ENCODE measurements around the gene NXN.
A peak's percentile ranks its signal among the peaks of the same experiment; 100 is the strongest.
"Not testable (repeated sequence)": the region's sequence is repeated elsewhere in the genome, so short reads cannot be mapped to it uniquely, and the experiment has no call there.

Gene NXN

DNA sequence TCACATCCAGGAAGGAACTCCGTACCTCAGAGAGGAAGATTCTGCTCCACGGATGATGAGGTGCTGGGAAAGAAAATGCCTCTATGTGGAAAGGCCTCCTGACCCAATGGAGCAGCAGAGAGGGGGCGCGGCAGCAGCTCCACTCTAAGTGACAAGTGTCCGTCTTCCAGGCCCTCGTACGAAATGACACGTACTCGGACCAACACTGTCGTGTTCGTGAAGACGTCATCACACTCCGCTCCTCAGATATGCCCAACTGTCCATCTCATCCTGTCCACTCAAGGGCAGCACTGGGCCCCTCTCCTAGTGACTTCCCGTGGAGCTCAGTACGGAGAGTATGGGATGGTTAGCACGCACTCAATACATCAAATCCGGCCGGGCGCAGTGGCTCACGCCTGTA, 165.2 kb downstream of the NXN start:
- no peak for DNase-seq

DNA sequence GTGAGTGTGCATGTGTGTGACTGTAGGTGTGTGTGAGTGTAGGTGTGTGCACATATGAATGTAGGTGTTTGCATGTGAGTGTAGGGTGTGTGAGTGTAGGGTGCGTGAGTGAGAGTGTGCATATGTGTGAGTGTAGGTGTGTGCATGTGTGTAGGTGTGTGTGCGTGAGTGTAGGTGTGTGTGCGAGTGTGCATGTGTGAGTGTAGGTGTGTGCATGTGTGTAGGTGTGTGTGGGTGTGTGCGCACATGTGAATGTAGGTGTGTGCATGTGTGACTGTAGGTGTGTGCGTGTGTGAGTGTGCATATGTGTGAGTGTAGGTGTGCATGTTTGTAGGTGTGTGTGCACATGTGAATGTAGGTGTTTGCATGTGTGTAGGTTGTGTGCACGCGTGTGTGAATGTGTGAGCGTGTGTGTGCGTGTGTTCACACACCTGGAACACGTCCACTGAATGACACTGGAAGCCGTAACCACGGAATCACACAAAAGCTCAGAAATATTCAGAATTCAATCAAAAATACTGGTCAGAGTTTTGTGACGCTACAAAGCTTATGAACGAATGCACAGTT, 166.9 kb downstream of the NXN start:
- DNase-seq, result no peak

DNA sequence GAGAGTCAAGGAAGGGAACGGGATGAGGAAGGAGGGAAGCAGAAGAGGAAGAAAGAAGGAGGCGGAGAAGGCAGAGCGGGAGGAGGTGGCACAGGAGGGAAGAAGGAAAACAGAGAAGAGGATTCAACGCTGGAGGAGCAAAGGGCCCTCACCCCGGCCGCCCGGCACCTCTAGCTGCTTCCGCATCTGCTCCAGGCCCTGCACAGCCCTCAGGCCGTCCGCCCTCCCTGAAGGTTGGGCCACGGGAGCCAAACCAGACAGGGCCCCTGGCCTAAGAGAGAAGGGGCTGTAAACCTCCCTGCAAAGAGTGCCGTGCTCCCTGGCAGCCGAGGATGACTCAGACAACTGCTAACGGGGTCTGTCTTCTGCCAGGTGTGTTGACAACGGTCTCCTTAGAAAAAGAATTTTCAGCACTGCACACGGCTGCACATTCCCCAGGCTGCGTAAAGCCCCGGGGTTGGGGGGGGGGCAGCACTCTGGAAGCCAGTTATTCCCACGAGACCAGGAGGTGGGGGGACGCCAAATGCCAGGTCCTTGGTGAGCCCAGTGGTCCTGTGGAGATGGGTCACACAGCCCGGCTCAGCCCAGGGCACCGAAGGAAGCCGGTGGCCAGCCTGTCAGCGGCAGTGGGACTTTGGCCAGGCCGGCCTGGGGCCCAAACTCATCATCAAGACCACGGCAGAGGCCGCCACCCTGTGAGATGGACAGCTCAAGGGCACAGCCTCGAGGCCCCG, 168.4 kb downstream of the NXN start:
- no peak for DNase-seq

DNA sequence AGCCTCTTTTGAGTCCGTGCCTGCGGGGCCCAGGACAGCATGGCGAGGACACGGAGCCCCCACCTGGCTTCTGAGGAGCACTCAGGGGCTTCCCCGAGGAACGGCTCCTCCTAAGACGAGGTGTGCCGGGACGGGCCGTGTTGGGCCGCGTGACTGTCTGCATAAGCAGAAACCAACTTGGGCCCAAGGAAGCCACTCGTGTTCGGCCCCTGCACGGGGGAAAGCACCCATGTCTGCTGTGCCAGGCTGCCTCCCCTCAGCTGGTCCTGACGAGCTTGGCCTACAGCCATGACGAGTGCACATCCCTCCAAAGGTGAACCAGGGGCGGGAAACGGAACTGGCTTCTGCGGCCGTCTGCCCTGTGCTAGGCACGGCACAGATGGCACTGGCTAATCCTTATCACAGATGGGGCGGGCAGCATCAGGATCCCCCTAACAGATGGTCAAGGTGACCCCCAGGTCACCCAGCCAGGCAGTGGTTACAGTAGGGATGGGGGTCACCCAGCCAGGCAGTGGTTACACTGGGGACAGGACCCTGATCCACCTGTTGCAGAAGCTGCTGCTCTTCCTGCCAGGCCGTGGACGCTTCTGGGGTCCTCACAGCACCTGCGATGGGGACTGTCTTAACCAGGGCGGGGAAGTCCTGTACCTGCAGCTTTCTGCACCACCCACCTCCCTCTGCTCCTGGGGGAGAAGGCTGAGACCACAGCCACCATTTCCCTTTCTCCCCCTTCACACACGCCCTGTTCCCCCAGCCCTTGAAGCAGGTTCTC, 171.9 kb downstream of the NXN start:
- no peak for DNase-seq

DNA sequence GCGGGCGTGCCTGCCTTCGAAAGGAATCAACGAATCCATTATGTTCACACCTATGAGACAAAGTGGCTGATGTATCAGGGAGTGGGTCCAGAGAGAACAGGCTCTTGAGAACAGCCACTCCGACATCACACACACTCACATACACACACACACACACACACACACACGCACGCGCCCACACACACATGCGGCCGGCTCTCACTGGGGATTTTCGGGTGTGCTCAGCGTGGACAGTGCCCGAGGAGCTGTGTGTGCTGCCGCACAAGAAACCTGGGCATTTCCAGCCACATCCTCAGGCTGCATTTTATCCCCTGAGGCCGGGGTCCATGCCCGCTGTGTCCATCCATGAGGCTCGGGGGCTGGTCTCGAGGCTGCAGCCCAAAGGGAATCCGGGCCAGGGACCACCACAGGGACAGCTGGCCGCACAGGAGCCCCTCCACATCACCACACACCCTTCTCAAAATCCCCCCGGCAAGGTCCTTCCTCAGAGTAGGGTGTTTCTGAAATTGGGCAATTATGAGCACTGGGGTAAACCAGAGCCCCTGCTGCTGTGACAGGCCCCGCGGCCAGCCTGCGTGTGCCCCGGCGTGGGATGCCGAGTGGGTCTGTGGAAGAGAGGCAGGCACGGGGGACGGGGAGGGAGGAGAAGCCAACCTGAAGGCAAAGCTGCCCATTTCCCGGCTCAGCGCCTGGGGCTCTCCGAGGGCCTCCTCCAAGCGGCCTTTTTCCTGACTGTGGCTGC, 172.6 kb downstream of the NXN start:
- DNase-seq, result no peak

DNA sequence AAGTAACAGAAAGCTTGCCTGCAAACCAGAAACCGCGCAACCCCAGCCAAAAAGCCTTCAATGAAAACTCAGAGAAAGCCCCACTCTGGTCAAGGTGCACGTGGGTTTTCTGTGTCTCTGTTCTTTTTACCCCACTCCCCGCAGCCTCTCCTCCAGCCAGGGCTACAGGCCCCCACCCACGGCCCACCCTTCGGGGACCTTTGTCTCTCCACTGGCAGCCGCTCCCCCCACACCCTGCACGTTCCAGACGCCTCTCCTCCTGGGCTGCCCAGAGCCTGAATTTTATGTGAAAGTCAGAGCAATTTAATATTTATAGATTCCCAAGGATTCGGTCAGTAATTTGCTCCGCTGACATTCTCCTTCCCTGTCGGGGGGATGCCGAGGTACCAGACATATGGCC, 173.2 kb downstream of the NXN start:
- DNase-seq, result no peak

DNA sequence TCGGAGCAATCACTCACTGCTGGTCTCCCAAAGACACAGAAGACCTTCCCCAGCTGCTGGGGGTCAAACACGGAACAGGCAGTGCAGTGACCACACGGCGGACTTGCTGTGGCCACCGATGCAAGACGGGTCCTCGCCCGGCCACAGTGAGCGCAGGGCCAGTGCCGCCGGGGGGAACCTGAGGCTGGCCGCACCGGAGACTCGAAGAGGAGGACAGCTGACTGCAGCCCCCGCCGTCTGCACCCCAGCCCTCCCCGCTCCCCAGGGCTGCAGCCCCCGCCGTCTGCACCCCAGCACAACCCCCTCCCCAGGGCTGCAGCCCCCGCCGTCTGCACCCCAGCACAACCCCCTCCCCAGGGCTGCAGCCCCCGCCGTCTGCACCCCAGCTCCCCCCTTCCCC, 173.7 kb downstream of the NXN start:
- DNase-seq, result not testable (repeated sequence)

DNA sequence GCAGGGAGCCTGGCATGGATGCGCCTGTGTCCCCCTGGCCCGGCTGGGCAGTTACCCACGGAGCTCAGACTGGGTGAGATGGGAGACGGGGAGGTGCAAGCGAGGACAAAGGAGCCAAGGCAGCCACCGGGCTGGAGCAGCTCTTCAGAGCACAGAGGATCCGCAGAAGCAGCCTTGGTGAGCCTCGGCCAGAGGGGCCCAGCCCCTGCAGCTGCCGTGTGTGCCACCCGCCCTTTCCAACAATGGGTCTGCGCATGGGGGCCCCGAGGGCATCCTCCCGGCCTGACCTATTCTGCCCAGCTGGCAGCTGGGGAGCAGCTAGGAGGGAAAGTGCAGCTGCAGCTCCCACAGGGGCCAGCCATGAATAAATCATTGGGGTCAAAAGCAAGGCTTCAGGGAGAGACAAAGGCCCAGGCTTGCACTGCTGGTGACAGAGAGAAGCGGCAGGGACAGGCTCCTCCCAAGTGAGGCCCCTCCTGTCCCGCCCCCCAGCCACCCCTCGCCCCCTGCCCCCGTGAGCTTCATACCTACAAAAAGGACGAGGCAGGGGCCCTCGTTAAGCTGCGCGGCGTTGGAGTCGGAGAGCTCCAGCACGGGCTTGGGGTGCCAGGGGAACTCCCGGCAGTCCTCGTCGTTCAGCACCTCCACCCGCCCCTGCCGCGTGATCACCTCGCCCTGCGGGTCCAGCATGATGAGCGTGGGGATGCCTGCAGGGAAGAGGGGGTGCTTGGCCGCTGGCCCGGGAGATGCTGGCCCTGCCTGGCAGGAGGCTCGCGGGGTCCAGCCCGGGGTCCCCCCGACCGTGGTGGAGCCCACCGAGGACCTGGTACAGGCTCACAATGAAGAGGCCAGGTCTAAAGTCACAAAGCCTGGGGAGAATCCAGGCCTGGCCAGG, 174.8 kb downstream of the NXN start:
- no peak for DNase-seq

DNA sequence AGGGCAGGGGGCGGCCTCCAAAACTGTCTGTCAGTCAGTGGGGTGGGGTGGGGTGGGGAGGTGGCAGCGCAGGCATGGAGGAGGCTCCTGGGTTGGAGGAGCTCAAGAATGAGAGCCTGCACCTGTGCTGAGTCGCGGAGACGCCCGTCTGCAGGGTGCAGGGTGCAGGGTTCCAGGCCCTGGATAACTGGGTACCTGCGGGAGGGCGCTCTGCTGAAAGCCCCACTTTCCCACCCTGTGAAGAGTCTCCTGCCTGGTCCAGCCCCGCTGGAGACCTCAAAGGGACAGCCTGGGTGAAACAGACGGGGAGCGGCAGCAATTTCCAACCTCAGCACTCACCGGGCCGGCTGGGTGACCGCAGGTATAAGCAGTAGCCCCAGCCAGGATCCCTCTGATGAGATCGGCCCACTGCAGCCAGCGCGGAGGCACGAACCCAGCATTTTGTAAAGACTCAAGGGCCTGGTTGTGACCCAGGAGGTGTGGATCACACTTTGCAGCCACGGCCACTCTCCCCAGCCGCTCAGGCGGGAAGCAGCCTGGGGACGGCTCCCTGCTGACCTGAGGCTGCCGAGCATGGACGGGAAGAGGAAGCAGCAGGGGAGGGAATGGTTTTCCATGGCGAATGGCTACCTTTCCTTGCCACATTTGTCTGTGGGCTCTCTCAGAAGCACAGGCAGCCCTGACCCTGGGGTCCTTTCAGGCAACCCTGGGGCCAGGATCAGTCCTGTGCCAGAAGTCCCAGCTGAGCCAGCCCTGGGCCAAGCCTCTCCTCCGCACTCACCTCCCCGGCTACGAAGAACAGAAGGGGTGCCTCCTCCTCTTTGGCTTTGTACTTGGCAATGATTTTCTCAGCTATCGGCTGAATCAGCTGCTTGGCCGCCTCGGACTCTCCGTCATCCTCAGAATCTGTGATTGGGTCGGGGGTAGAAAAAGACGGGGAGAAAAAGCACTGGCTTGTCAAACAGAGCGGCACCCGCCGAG, 176.4 kb downstream of the NXN start:
- DNase-seq, result no peak

DNA sequence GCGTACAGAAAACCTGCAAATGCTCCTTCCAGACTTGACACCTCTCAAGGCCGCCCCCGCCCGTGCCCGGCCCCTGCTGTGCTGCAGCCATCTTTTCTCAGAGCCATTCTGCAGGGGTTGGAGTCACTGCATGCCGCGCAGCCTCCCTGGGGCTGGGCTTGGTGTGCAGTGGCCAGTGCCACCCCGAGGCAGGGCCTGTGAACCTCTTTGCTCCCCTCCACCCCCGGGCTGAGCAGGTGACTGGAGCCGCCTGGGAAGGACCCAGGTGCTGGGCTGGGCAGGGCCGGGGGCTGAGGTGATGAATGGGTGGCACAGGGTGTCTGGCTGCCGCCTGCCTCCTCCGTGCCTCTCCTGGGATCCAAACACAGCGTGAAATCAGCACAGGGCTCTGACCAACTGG, 177.1 kb downstream of the NXN start:
- no peak for DNase-seq

DNA sequence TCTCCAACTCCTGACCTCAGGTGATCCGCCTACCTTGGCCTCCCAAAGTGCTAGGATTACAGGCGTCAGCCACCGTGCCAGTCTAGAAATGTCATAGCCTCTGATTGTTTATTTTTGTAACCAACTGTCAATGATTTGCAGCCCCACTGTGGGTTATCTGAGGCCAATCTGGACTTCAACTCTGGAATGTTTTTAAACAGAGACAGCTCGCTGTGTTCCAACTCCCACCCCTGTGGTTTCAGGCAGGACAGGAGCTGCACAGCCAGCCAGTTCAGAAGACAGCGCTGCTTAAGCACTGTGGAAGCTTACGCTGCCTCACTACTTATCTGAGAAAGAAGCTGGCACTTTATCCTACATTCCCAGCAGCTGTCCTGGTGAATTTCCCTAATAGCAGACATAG, 177.9 kb downstream of the NXN start:
- no peak for DNase-seq

DNA sequence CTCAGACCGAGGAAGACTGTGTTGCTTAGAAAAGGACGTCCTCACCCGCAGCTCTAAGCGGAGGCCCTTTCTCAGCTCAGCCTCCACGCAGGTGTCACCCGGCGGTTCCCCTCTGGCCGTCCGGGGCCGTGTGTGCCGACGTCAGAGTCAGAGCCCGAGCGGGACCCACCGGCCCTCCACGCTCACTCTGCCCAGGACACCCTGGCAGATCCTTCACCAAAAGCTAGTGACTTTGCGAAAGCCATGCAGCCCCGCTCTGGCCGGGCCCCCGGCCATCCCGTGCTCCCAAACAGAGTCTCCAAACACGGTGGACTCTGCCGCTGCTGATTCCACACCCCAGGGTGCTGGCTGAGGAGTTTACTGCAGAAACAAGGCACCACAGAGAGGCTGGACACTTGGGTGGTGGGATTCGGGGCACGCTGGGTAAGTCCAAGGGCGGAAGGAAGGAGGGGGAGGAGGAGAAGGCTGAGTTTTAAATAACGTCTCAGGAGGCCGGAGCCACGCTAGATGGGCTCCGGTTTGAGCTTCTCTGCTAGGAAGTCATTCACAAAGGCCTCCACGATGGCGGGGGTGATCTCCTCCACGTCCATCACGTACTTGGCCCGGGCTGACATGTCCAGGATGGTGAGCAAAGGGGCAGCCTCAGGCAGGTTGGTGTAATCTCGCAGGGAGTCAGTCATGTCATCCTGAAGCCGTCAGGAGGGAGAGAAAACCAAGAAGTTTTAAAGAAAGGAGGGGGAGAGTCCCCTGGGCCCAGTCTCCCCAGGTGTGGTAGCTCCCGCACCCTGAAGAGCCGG, 178.9 kb downstream of the NXN start:
- no peak for DNase-seq

DNA sequence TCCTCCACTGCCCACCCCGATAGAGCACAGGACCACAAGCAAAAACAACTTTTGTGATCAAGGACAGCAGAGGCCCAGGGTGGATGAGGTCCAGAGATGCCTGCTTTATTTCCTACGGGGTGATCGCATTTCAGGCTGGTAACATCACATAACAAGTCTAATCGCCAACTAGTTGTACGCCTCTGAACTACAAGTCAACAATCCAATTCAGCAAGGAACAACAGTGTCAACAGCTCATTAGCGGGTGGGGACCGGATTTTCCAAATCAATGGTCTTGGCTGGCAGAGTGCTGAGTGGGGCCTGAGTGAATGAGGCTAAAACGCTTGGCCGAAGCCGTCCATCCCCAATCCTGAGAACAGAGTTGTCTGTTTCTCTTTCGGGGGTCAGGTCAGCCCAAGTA, 180.3 kb downstream of the NXN start:
- no peak for DNase-seq

DNA sequence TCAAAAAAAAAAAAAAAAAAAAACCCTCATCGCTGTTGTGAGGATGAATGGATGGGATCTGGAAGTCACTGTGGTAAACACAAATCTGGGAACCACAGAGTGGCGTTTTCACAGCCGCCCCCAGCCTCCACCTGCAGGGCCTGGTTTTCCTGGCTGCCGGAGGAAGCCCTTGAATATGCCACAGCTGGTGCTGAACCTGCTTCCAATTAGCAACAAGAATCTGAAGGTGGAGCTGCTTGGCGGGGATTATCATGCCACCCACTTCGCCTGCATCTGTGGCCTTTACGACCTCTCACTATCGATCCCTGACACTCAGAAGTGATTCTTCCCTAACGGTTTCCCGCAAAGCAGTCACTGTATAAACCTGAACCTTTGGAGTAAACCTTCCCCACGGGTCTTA, 181.3 kb downstream of the NXN start:
- no peak for DNase-seq

DNA sequence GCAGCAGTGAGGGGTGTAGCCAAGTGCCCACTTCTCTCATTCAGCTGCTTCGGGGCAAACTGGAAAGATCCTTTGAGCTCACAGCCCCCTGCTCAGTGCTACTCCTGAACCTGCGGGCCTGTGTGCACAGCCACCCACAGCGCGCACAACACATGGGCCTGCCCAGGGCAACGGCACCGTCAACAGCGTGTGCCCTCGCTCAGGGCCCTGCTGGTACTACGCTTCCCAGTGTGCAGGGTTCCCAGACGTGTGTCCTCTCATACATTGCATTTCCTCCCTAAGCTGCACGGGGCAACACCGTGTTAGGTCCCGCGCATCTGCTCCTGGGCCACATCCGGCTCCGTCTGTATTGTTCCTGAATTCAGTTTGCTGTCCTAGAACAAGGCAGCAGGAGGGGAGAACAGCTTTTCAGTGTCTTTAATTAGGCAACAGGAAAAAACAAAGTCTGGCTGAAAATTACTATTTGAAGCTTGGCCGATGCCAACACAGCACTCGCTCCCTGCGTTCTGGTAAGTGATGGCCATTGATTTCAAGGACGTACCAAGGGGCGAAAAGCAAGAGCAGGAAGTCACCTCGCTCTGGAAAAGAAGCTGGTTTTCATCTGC, 182.2 kb downstream of the NXN start:
- no peak for DNase-seq

DNA sequence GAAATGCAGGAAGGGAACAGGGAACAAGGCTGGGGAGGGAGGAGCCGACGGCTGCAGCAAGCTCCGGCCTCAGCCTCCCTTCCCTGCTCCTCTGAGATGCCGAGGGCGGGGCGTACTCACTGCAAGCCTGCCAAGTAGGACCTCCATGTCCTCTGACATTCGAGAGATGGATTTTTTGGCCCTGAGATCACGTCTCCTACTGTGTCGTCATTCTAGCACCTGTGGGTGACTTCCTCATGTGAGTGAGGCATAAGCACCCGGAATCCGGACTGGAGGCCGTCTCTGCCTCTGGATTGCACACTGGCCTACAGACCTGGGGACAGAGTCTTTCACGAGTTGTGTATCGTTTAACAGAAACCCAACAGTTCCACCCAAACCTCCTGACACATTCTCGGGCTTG, 183.0 kb downstream of the NXN start:
- no peak for DNase-seq

DNA sequence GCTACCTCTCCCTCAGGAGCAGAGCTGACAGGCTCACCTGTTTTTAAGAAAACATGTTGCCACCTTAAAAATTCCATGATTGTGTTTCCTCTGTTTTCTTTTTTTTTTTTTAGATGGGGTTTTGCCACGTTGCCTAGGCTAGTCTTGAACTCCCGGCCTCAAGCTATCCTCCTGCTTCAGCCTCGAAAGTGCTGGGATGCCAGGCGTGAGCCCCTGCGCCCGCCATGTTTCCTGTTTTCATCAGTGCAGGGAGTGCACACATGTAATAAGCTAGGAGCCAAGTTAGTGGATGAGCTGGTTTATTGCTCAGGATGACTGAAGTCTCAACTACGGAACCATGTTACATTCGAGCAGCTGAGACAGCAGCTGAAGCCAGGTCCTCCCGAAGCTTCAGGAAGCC, 183.9 kb downstream of the NXN start:
- no peak for DNase-seq

DNA sequence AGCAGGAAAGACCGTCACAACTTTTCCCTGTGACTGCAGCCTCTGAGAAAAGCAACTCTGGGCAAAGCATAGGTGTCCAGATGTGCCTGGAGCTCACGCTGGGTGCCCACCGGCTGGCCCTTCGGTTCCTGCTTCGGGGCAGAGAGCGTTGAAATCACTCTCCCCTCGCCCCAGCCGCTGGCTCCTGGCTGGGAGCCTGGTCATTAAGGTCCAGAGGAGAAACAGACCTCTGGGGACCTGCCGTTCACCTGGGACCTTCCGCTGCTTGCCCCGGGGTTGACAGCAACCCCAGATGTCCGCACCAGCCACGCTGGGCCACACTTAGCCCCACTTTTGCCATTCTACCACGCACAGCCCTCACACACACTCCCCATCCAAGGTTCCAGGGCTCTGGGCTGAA, 184.3 kb downstream of the NXN start:
- no peak for DNase-seq

DNA sequence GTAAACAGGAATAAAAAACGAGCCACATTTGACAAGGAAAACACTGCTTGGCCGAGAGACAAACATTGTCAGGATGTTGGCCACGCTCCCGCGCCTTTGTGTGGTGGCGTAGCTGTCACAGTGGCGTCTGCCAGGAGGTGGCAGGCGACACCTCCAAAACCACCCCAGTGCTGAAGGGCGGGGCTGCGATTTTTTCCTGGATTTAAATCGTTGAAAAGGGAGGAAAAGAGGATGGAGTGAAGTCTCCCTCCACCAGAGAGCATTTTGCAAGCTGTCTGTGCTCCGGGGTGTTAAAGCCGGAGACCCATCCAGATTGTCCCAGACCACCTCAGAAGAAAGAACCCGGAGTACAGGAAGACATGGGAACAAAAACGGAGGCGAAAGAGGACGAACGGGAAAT, 184.7 kb downstream of the NXN start:
- DNase-seq, result peak; percentile 12

DNA sequence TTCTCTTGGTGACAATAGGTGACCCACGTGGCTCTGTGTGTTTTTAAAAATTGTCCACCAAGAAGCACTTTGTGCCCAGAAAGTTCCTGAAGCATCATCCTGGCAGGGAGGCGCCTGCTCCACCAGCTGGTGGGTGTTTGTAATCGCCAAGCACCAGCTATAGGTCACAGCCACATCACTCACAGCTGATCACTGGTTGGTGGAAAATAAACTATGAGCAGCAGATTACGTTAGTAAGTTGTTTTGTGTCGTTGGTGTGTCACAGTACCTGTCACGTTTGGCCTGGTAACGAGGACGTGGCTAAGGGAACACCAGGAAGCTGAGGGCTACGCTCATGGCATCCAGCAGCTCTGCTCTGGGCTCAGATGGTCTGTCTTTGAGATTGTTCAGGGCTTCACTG, 187.3 kb downstream of the NXN start:
- no peak for DNase-seq
